ENCODE measurements around the gene ATXN3L.

ATXN3L gene

GRCh38 chrX:13338996-13339515 is 19.2 kb upstream of the ATXN3L start:
- no peak for TF ChIP-seq GATA3 (IDR thresholded peaks at IDR 0.05; ENCODE audit: low read depth, low read length)
- no peak for TF ChIP-seq GATA2 (IDR thresholded peaks at IDR 0.05; ENCODE audit: low read depth, low read length)

DNA sequence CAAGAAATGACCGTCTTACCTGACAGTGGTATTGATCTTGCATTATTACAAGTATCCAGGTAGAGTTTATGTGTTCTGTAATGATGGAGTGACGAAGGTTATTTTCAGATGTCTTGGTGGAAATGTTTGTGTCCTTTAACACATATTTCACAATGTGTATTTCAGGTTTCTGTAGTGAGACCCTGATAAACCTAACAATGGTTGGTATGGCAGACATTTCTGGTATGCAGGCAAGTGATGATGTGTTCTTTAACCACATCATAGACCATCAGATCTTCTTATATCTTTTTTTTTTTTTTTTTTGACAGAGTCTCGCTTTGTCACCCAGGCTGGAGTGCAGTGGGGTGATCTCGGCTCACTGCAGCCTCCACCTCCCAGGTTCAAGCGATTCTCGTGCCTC is 14.6 kb upstream of the ATXN3L start:
- TF ChIP-seq GATA2 (IDR thresholded peaks at IDR 0.05; ENCODE audit: low read depth, low read length), result no peak
- no peak for TF ChIP-seq GATA3 (IDR thresholded peaks at IDR 0.05; ENCODE audit: low read depth, low read length)

- no peak for TF ChIP-seq GATA2 (IDR thresholded peaks at IDR 0.05; ENCODE audit: low read depth, low read length)
- no peak for TF ChIP-seq GATA3 (IDR thresholded peaks at IDR 0.05; ENCODE audit: low read depth, low read length)
These were observed 10.6 kb upstream of the ATXN3L start for GRCh38 chrX:13330446-13330845.

GRCh38 chrX:13327666-13328065 is 7.8 kb upstream of the ATXN3L start:
- TF ChIP-seq GATA3 (IDR thresholded peaks at IDR 0.05; ENCODE audit: low read depth, low read length) (no peak), GATA2 (IDR thresholded peaks at IDR 0.05; ENCODE audit: low read depth, low read length) (no peak)

DNA sequence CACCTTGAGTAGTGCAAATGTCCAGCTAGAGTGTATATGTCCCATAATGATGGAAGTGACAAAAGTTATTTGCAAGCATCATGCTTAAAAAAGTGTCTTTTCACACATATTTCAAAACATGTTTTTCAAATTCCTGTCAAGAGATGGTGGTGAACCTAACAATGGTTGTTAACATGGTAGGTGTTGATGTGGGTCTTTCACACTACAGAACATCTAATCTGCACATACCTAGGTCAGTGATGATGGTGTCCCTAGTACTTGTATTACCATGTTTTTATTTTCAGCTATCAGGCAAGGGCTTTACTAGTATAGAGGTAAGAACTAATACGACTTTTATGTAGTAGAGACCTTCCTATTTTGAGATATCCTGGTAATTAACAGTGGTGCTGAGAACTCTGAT is 3.4 kb upstream of the ATXN3L start:
- TF ChIP-seq GATA3 (IDR thresholded peaks at IDR 0.05; ENCODE audit: low read depth, low read length) (no peak), GATA2 (IDR thresholded peaks at IDR 0.05; ENCODE audit: low read depth, low read length) (no peak)

DNA sequence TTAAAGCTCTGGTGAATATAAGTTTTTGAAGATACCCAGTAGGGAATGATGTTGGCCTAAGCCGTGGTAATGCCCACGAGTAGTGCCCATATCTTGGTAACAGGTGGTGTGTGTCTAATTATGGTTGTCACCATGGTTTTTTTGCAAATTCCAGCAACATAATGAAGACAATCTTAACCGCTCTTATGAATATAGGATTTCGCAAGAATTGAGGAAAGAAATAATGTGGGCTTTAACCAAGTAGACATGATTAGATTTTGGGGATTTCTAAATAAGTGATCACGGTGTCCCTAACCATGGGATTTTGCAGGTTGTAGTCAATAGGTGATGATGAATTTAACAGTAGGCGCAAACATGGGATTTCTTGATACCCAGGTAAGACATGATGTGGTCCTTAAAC is 2.5 kb downstream of the ATXN3L start:
- TF ChIP-seq GATA2 (IDR thresholded peaks at IDR 0.05; ENCODE audit: low read depth, low read length) (no peak), GATA3 (IDR thresholded peaks at IDR 0.05; ENCODE audit: low read depth, low read length) (no peak)

GRCh38 chrX:13311560-13311959 is 8.3 kb downstream of the ATXN3L start:
- TF ChIP-seq GATA2 (IDR thresholded peaks at IDR 0.05; ENCODE audit: low read depth, low read length) (no peak), GATA3 (IDR thresholded peaks at IDR 0.05; ENCODE audit: low read depth, low read length) (no peak)

GRCh38 chrX:13309631-13310030 is 10.2 kb downstream of the ATXN3L start:
- TF ChIP-seq GATA2 (IDR thresholded peaks at IDR 0.05; ENCODE audit: low read depth, low read length) (no peak), GATA3 (IDR thresholded peaks at IDR 0.05; ENCODE audit: low read depth, low read length) (no peak)

- no peak for TF ChIP-seq GATA3 (IDR thresholded peaks at IDR 0.05; ENCODE audit: low read depth, low read length)
- TF ChIP-seq GATA2 (IDR thresholded peaks at IDR 0.05; ENCODE audit: low read depth, low read length), result no peak
These were observed 12.8 kb downstream of the ATXN3L start for GRCh38 chrX:13307041-13307440.

DNA sequence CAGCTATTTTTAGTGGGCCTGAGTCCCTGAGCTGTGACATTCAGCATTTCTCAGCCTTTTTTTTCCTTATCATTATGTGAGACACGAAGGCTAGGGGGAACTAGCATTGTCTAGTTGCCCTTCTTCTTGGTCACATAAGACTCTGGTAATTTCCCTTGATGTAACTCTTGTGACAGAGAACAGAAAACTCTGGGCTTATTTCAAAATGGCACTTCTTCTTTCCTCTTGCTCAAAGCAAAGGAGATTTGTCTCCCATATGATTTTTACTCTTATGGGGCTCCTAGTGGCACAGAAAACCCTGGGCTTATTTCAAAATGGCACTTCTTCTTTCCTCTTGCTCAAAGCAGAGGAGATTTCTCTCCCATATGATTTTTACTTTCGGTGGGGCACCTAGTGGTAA is 14.7 kb downstream of the ATXN3L start:
- no peak for TF ChIP-seq GATA3 (IDR thresholded peaks at IDR 0.05; ENCODE audit: low read depth, low read length)

- no peak for TF ChIP-seq GATA2 (IDR thresholded peaks at IDR 0.05; ENCODE audit: low read depth, low read length)
- no peak for TF ChIP-seq GATA3 (IDR thresholded peaks at IDR 0.05; ENCODE audit: low read depth, low read length)
These were observed 15.8 kb downstream of the ATXN3L start for GRCh38 chrX:13304052-13304451.

- TF ChIP-seq GATA2 (IDR thresholded peaks at IDR 0.05; ENCODE audit: low read depth, low read length) (no peak), GATA3 (IDR thresholded peaks at IDR 0.05; ENCODE audit: low read depth, low read length) (no peak)
These were observed 21.0 kb downstream of the ATXN3L start for GRCh38 chrX:13298836-13299235.

GRCh38 chrX:13295841-13296240 is 24.0 kb downstream of the ATXN3L start:
- no peak for TF ChIP-seq GATA3 (IDR thresholded peaks at IDR 0.05; ENCODE audit: low read depth, low read length)
- TF ChIP-seq GATA2 (IDR thresholded peaks at IDR 0.05; ENCODE audit: low read depth, low read length), result no peak

DNA sequence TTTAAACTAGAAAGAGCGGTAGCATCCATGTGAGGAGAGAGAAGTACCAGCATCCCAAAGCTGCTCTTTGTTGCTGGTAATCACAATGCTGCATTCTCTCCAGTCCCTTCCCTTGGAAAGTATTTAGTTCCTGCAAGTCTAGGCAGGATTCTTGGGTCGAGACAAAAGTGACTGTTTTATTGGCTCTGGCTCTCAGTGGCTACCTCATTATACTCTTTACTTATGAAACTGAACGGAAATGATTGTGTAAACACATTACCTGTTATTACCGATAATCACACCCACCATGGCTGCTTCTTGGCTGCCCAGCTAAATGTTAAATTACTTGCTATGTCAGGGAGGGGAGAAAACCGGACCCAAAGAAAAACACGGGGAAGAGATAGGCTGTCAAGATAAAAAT is 26.2 kb downstream of the ATXN3L start:
- TF ChIP-seq GATA3 (IDR thresholded peaks at IDR 0.05; ENCODE audit: low read depth, low read length) (no peak), GATA2 (IDR thresholded peaks at IDR 0.05; ENCODE audit: low read depth, low read length) (no peak)

GRCh38 chrX:13290891-13291614 is 28.8 kb downstream of the ATXN3L start:
- TF ChIP-seq GATA2 (IDR thresholded peaks at IDR 0.05; ENCODE audit: low read depth, low read length) (no peak), GATA3 (IDR thresholded peaks at IDR 0.05; ENCODE audit: low read depth, low read length) (no peak)

- TF ChIP-seq GATA2 (IDR thresholded peaks at IDR 0.05; ENCODE audit: low read depth, low read length) (no peak), GATA3 (IDR thresholded peaks at IDR 0.05; ENCODE audit: low read depth, low read length) (no peak)
These were observed 31.2 kb downstream of the ATXN3L start for GRCh38 chrX:13288671-13289070.
